ENCODE data around the gene GCDH. TPM values are rescaled to one million over a fixed set of nuclear protein-coding genes. Genes with fewer than 3 reads are reported as not detected.
"Not testable (repeated sequence)": the region's sequence is repeated elsewhere in the genome, so short reads cannot be mapped to it uniquely, and the experiment has no call there.

GCDH gene
- total RNA-seq, 2 donors from 2014 or later, result 58.1 to 62.9 TPM

DNA sequence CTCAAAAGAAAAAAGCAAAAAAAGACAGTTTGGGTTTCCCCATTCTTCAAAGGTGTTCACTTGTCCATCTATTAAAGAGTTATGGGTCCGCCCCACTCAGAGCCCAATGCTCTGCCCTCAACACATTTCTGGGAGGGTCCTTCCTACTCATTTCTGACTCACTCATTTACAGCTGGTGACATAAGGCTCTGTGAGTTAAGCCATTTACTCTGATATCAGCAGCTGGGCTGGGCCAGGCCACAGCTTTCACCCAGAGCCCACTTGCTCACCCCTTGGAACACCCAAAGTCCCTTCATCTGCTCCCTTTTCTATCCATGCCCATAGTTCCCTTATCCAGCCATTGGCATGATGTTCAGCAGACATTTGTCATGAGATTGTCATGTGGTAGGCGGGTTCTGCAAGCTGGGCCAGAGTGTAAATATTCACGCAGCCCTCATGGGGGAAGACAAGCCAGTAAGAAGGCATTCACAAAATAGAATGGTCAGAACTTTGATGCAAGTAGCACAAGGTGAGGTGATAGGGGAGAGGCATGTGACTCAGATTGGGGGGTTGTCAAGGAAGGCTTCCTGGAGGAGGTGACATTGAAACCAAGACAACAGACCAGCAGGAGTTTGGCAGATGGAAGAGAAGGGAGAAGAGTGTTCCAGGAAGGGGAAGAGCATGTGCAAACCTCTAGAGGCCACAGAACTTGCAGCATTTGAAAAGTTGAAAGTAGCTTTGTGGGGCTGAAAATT, 46.8 kb upstream of the GCDH start:
- Mint-ChIP-seq H3K4me3 (no peak overlapping the region), H3K4me1 (no peaks in the 10 kb centered on the region), H3K9me3 (no peaks in the 10 kb centered on the region), H3K36me3 (ENCODE audit: low read depth) (no peaks in the 10 kb centered on the region), H3K27ac (no peak overlapping the region), H3K27me3 (ENCODE audit: insufficient read depth) (peaks cover 54% of the 10 kb centered on the region)
- 86 to 93% methylated on average over 3 of the region's 3 CpGs for WGBS, 2 experiments (ENCODE audit: insufficient coverage in 1 of 2, insufficient read length in 1 of 2)
- TF ChIP-seq, protein P1, sequence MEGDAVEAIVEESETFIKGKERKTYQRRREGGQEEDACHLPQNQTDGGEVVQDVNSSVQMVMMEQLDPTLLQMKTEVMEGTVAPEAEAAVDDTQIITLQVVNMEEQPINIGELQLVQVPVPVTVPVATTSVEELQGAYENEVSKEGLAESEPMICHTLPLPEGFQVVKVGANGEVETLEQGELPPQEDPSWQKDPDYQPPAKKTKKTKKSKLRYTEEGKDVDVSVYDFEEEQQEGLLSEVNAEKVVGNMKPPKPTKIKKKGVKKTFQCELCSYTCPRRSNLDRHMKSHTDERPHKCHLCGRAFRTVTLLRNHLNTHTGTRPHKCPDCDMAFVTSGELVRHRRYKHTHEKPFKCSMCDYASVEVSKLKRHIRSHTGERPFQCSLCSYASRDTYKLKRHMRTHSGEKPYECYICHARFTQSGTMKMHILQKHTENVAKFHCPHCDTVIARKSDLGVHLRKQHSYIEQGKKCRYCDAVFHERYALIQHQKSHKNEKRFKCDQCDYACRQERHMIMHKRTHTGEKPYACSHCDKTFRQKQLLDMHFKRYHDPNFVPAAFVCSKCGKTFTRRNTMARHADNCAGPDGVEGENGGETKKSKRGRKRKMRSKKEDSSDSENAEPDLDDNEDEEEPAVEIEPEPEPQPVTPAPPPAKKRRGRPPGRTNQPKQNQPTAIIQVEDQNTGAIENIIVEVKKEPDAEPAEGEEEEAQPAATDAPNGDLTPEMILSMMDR (conservative IDR thresholded peaks at IDR 0.05), result no peak
- Histone ChIP-seq H3K9ac (ENCODE audit: extremely low read depth, low read length, poor library complexity, severe bottlenecking) (no peak overlapping the region), H3K36me3 (ENCODE audit: control insufficient read depth, insufficient read depth, low read length) (no peaks in the 10 kb centered on the region), H3K27me3 (ENCODE audit: control insufficient read depth, insufficient read depth, low read length, poor library complexity, severe bottlenecking) (peaks cover 12% of the 10 kb centered on the region), H3K9me3 (ENCODE audit: control insufficient read depth, low read length) (no peaks in the 10 kb centered on the region), H3K27ac (ENCODE audit: low read depth, low read length) (no peak overlapping the region), H3K4me1 (ENCODE audit: control insufficient read depth, insufficient read depth, low read length) (no peaks in the 10 kb centered on the region), H3K4me3 (ENCODE audit: low read length) (no peak overlapping the region)
- no peak for DNase-seq

DNA sequence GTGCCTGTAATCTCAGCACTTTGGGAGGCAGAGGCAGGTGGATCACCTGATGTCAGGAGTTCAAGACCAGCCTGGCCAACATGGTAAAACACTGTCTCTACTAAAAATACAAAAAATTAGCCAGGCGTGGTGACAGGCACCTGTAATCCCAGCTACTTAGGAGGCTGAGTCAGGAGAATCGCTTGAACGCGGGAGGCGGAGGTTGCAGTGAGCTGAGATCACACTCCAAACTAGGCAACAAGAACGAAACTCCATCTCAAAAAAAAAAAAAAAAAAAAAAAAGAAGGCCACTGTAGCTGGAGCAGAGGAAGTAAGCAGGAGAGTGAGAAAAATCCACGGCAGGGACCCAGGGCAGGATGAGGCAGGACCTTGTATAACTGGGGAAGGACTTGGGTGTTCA, 44.3 kb upstream of the GCDH start:
- 92% methylated on average over 7 of the region's 7 CpGs; no CpG with 5 or more reads in 1 of the 2 experiments for WGBS, 2 experiments (ENCODE audit: insufficient coverage in 1 of 2, insufficient read length in 1 of 2)
- not testable (repeated sequence) for H3K4me1 Mint-ChIP-seq, H3K27ac Mint-ChIP-seq

DNA sequence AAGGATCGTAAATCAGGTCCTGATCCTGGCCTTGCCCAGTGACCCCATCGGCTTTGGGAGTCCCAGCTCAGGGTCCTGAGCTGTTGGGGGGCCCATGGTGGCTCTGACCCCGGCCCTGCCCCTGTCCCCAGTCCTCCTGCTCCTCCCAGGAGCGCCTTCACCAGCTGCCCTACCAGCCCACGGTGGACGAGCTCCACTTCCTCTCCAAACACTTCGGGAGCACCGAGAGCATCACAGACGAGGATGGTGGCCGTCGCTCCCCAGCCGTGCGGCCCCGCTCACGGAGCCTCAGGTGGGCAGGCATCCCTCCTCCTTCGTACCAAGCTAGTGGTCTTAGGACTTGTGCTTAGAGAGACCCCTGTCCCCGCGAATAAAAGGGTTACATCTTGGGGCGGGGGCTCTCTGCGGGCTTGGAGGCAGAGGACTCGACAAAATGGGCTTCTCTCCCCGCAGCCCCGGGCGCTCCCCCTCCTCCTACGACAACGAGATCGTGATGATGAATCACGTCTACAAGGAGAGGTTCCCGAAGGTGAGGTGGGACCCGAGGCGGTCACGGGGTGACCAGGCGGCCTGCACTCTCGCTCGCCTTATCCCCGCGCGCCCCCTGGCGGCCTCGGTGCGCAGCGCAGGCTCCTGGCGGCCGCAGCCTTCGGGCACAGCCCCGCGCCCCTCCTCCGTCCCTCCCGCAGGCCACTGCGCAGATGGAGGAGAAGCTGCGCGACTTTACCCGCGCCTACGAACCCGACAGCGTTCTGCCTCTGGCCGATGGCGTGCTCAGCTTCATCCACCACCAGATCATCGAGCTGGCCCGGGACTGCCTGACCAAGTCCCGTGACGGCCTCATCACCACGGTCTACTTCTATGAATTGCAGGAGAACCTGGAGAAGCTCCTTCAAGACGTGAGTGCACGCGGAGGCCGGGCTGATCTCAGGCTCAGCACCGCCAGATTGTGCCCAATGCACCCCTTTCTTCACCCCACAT, 43.5 kb upstream of the GCDH start:
- peak; percentile 98 for DNase-seq
- TF ChIP-seq, protein P1 (conservative IDR thresholded peaks at IDR 0.05), result peak; percentile 100
- 32 to 48% methylated on average over 35 to 69 of the region's 69 CpGs for WGBS, 2 experiments (ENCODE audit: insufficient coverage in 1 of 2, insufficient read length in 1 of 2)
- H3K27ac Mint-ChIP-seq, result peak overlapping the region; percentile 35
- no peaks in the 10 kb centered on the region for H3K4me1 Mint-ChIP-seq
- peaks cover 31% of the 10 kb centered on the region for H3K27me3 Mint-ChIP-seq (ENCODE audit: insufficient read depth)
- peak overlapping the region; percentile 26 for H3K4me3 Mint-ChIP-seq
- Histone ChIP-seq H3K9me3 (ENCODE audit: control insufficient read depth, low read length) (no peaks in the 10 kb centered on the region), H3K27me3 (ENCODE audit: control insufficient read depth, insufficient read depth, low read length, poor library complexity, severe bottlenecking) (peaks cover 4% of the 10 kb centered on the region), H3K9ac (ENCODE audit: extremely low read depth, low read length, poor library complexity, severe bottlenecking) (no peak overlapping the region), H3K4me3 (ENCODE audit: low read length) (no peak overlapping the region), H3K36me3 (ENCODE audit: control insufficient read depth, insufficient read depth, low read length) (no peaks in the 10 kb centered on the region), H3K27ac (ENCODE audit: low read depth, low read length) (no peak overlapping the region), H3K4me1 (ENCODE audit: control insufficient read depth, insufficient read depth, low read length) (no peaks in the 10 kb centered on the region)
- H3K9me3 Mint-ChIP-seq, result no peaks in the 10 kb centered on the region
- no peaks in the 10 kb centered on the region for H3K36me3 Mint-ChIP-seq (ENCODE audit: low read depth)

More for the DNA sequence above, 44.3 kb upstream of the GCDH start:
- H3K9me3 Mint-ChIP-seq; H3K4me3 Mint-ChIP-seq; H3K36me3 Mint-ChIP-seq (ENCODE audit: low read depth); H3K4me3 ChIP-seq (ENCODE audit: low read length); DNase-seq; H3K27me3 ChIP-seq (ENCODE audit: control insufficient read depth, insufficient read depth, low read length, poor library complexity, severe bottlenecking); H3K27ac ChIP-seq (ENCODE audit: low read depth, low read length); H3K4me1 ChIP-seq (ENCODE audit: control insufficient read depth, insufficient read depth, low read length); H3K9me3 ChIP-seq (ENCODE audit: control insufficient read depth, low read length); H3K36me3 ChIP-seq (ENCODE audit: control insufficient read depth, insufficient read depth, low read length); H3K9ac ChIP-seq (ENCODE audit: extremely low read depth, low read length, poor library complexity, severe bottlenecking): not testable (repeated sequence)
- peaks cover 36% of the 10 kb centered on the region for H3K27me3 Mint-ChIP-seq (ENCODE audit: insufficient read depth)
